Progenitor cell of endocrine pancreas (in vitro differentiated cells): ENCODE results near the gene RND1. TPM values are rescaled to one million over a fixed set of nuclear protein-coding genes. Genes with fewer than 3 reads are reported as not detected.

Experiments used
- DNase-seq: peaks from one replicate; pipeline ENCODE4 v3.0.0; 2021; ENCODE audit warnings: low spot score; ENCODE audit not compliant: unreplicated experiment
- H3K27ac Mint-ChIP-seq: 2 replicates; pipeline ENCODE4 v1.8.0; 2021; ENCODE audit warnings: mild to moderate bottlenecking, moderate library complexity, mixed read lengths
- H3K27me3 Mint-ChIP-seq: 2 replicates; pipeline ENCODE4 v1.8.0; 2021; ENCODE audit warnings: mixed read lengths
- H3K36me3 Mint-ChIP-seq: 2 replicates; pipeline ENCODE4 v1.8.0; 2022; ENCODE audit warnings: mixed read lengths; ENCODE audit not compliant: insufficient read depth
- H3K4me1 Mint-ChIP-seq: 2 replicates; pipeline ENCODE4 v1.8.0; 2021; ENCODE audit warnings: low read depth, mixed read lengths
- H3K4me3 Mint-ChIP-seq: 2 replicates; pipeline ENCODE4 v1.8.0; 2021; ENCODE audit warnings: low read depth, mild to moderate bottlenecking, moderate library complexity, mixed read lengths
- H3K9me3 Mint-ChIP-seq: 2 replicates; pipeline ENCODE4 v1.8.0; 2021; ENCODE audit warnings: low read depth, mixed read lengths
- CTCF ChIP-seq: fragments of 200-600 bp; sonication (generic); IDR thresholded peaks from one replicate; pipeline ENCODE4 v1.5.0; 2021; ENCODE audit warnings: antibody characterized with exemption, mild to moderate bottlenecking; ENCODE audit not compliant: unreplicated experiment
- total RNA-seq: library from RNA; stranded (reverse); gene quantifications from 2 replicates; pipeline ENCODE4 v1.2.1, GENCODE V29; 2021

Gene RND1
- total RNA-seq, 1 donor from 2014 or later, result 12.5 TPM

GRCh38 chr12:48826209-48826855 is 39.3 kb downstream of the RND1 start:
- TF ChIP-seq CTCF, result no peak
- H3K36me3 Mint-ChIP-seq, result peaks cover 11% of the 10 kb centered on the region
- peaks cover 1% of the 10 kb centered on the region for H3K4me1 Mint-ChIP-seq
- H3K27me3 Mint-ChIP-seq, result no peaks in the 10 kb centered on the region
- no peak for DNase-seq
- no peak overlapping the region for H3K4me3 Mint-ChIP-seq
- H3K27ac Mint-ChIP-seq, result no peak overlapping the region
- H3K9me3 Mint-ChIP-seq, result no peaks in the 10 kb centered on the region

- Mint-ChIP-seq H3K27me3 (no peaks in the 10 kb centered on the region), H3K4me3 (no peak overlapping the region), H3K36me3 (peaks cover 6% of the 10 kb centered on the region), H3K27ac (no peak overlapping the region), H3K9me3 (no peaks in the 10 kb centered on the region), H3K4me1 (peaks cover 1% of the 10 kb centered on the region)
- no peak for DNase-seq
- TF ChIP-seq CTCF, result no peak
Observed at GRCh38 chr12:48824905-48825304, 40.8 kb downstream of the RND1 start.

- no peak for TF ChIP-seq CTCF
- H3K27ac Mint-ChIP-seq, result no peak overlapping the region
- H3K4me3 Mint-ChIP-seq, result no peak overlapping the region
- H3K36me3 Mint-ChIP-seq, result peaks cover 6% of the 10 kb centered on the region
- no peaks in the 10 kb centered on the region for H3K27me3 Mint-ChIP-seq
- peaks cover 7% of the 10 kb centered on the region for H3K4me1 Mint-ChIP-seq
- no peak for DNase-seq
- H3K9me3 Mint-ChIP-seq, result no peaks in the 10 kb centered on the region
Observed at GRCh38 chr12:48824112-48824511, 41.6 kb downstream of the RND1 start.

- no peak for DNase-seq
- Mint-ChIP-seq H3K27ac (no peak overlapping the region), H3K4me1 (peaks cover 11% of the 10 kb centered on the region), H3K36me3 (peaks cover 4% of the 10 kb centered on the region), H3K9me3 (no peaks in the 10 kb centered on the region), H3K27me3 (no peaks in the 10 kb centered on the region), H3K4me3 (no peak overlapping the region)
- TF ChIP-seq CTCF, result no peak
Observed at GRCh38 chr12:48823281-48823680, 42.4 kb downstream of the RND1 start.

GRCh38 chr12:48822711-48823110 is 43.0 kb downstream of the RND1 start:
- Mint-ChIP-seq H3K4me1 (peaks cover 12% of the 10 kb centered on the region), H3K4me3 (no peak overlapping the region), H3K27ac (no peak overlapping the region), H3K36me3 (peaks cover 4% of the 10 kb centered on the region), H3K9me3 (no peaks in the 10 kb centered on the region), H3K27me3 (no peaks in the 10 kb centered on the region)
- TF ChIP-seq CTCF, result no peak
- DNase-seq, result no peak
